KBM-7 (cell line): ENCODE results near the gene TMEM178B.

ENCODE experiments used
- DNase-seq: peaks from one replicate; pipeline ENCODE4 v3.0.0-alpha.2; 2015
- in situ Hi-C: fragments of 300-500 bp; cut with MboI; formaldehyde crosslinking; loops from 2 replicates; pipeline ENCODE4 v1.14.3; 2020; ENCODE audit warnings: low sequenced_read_pairs, low pct_unique_long_range_greater_than_20kb, mixed read lengths

Gene TMEM178B

DNA sequence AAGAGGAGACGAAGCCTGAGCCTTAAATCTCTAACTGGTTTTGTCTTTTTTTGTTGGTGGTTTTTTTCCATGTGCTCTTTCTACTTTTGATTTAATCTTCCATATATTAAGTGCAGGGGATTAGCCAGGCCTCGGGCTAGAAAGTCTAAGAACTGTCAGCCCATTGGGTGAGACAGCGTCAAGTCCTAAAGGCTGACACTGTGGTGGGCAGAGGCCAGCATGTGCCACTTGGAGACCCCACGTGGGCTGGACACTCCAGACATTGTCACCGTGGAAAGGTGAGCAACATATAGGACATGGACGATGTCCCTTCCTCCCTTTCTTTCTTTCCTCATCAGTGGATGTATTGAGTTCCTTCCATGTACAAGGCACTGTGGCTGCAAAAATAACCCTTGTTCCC, 129.3 kb downstream of the TMEM178B start:
- DNase-seq: no peak
- in situ Hi-C loops: no loop called here

DNA sequence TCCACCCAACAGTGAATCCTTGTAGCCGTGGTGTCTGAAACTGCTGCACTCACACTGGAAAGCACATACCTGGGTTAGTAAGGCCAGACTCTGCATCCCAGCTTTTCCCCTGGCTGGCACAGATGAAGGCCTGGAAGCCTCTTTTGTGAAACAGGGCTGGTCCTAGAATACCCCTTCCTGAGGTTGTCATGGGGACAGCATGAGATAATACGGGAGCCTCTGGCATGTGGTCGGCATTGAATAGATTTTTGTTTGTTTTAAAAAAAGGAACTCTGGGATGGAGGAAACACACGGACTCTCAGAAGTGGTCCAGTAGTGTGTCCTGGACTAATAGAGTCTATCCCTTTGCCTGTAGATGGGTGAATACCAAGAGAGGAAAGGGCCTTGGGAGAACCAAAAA, 129.7 kb downstream of the TMEM178B start:
- no peak for DNase-seq
- in situ Hi-C loops: no loop called here

DNA sequence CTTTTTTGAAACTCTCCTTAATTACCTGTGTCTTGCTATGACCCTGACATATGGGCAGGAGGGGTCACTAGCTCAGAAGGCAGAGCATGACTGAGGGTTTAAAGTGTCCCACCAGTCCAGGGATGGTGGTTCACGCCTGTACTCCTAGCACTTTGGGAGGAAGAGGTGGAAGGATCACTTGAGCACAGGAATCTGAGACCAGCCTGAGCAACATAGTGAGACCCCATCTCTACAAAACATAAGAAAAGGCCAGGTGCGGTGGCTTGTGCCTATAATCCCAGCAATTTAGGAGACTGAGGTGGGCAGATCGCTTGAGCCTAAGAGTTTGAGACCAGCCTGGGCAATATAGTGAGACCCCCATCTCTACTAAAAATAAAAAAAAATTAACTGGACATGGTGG, 133.8 kb downstream of the TMEM178B start:
- in situ Hi-C loops: no loop called here
- no peak for DNase-seq

DNA sequence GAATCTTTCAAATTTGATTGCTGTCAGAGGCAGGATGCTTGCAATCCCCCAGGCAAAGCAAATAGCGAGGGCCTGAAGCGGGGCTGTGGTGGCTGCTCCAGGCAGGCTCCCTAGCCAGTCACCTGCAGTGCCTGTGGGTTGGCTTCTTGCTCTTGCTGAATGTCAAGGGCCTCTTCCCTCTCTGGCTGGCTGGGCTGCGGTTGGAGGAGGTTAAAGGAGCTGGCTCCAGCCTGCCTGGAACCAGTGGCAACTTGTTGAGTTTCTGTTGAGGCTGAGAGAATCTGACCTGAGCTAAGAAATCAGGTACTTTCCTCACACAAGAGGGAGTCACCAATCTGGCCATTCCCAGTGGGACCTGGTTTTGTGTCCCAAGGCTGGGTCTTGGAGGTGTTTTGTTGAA, 134.7 kb downstream of the TMEM178B start:
- DNase-seq: no peak
- in situ Hi-C loops: no loop called here

DNA sequence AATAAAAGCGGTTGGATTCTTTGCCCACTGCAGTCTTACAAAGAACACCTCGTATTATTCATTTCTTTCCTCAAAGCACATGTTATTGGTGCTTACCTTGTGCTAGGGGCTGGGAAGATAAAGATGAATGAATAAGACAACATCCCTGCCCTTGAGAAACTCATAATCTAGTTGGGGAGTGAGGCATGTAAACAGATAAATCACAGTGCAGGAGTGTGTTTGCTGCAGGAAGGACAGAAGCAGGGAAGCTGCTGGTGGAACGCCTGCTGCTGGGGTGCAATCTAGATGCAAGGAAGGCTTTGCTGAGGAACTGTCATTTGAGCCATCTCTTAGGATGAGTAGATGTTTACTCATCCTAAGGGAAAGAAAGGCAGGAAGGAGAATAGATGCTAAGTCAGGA, 135.6 kb downstream of the TMEM178B start:
- in situ Hi-C loops: no loop called here

DNA sequence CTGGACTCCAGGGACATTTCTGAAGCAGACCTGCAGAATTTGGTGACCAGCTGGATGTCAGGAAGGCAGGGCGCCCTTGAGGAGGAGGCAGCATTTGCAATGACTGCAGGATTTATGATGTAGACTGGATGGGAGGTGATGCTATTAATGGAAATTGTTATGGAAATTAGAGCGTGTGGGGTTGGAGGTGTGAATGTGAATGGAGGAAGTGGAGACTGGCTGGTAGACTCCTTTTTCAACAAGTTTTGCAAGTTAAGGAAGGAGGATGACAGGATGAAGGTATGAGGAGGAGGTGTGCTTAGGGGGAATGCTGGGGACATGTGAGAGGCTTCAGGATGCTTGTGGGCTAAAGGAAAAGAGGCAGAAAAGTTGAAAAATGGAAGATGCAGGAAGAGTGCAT, 137.0 kb downstream of the TMEM178B start:
- DNase-seq: no peak
- in situ Hi-C loops: no loop called here

More for the DNA sequence above, 135.6 kb downstream of the TMEM178B start:
- DNase-seq: no peak

DNA sequence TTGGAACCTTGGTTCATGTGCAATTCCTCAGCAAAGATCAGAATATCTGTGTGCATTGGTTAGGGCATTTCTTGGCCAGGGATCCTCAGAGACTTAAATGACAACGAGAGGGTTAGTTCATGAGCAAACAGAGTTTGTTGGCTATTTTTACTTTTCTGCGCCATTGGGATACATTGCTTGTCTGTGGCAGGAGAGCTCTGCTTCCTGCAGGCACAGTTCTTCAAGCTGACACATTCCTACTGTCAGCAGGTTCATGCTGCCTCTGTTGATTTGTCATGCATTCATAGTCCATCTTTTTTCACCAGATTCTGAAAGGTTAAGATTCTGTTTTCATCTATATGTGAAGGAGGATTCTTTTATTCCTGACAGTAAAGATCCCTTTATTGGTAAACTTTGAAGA, 139.4 kb downstream of the TMEM178B start:
- no peak for DNase-seq
- in situ Hi-C loops: no loop called here

DNA sequence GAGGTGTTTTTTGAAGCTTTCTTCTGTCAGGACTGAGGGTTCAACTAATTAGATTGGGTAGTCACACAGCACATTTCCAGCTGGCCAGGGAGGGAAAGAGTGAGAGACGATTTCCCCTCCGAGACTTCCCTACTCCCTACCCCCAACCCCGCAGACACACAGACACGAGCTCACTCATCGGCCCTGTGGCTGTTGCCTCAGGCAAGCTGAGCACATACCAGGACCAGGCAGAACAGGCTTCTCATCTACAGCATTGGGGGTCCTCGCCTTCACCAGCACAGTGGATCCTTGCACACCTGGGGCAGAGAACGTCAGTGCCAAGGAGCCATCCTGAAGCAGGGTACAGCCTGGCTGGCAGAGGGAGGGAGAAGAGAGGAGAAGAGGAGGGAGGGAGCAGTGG, 144.1 kb downstream of the TMEM178B start:
- in situ Hi-C loops: no loop called here
- DNase-seq: no peak

DNA sequence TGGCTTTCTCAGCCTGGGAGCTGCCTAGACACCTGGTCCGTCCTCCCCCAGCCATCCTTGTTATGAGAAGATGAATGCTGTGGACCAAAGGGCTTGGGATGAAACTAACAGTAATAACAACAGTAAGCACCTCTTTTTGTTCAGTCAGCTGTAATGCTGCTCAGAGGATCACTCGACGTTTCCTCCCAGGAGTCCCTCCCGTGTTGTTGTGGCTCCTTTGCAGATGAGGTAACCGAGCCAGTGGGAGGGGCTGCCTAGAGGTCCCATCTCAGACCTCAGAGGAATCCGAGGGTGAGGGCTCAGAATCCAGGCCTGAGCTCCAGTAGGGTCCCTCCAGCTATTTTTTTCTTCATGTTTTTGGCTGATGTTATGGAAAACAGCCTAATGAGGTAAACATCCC, 145.1 kb downstream of the TMEM178B start:
- in situ Hi-C loops: no loop called here

DNA sequence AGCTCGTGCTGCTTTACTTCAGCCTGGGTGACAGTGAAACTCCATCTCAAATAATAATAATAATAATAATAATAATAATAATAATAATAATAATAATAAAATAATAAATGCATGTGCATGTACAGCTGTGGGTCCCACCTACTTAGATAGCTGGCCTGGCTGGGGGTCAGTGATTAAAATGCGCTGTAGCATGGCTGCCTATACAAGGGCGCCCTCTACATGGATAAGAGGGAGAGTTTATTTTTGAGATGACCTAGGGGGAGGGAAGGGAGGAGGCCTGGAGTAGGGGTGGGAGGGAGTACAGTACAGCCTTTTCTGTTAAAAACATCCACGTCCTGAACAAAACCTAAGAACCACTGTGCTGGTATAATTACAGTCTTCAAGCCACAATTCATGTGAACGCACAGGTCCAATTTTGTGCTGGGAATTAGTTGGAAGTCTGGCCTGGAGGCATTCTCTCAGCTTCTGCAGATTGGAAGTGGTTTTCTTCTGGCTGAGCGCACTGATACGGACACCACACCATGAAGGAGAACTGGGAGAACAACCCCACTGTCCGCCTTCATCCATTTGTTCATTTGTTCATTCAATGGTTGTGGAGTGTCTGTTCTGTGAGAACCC, 146.5 kb downstream of the TMEM178B start:
- in situ Hi-C loops: no loop called here

More for the DNA sequence above, 145.1 kb downstream of the TMEM178B start:
- DNase-seq: no peak

DNA sequence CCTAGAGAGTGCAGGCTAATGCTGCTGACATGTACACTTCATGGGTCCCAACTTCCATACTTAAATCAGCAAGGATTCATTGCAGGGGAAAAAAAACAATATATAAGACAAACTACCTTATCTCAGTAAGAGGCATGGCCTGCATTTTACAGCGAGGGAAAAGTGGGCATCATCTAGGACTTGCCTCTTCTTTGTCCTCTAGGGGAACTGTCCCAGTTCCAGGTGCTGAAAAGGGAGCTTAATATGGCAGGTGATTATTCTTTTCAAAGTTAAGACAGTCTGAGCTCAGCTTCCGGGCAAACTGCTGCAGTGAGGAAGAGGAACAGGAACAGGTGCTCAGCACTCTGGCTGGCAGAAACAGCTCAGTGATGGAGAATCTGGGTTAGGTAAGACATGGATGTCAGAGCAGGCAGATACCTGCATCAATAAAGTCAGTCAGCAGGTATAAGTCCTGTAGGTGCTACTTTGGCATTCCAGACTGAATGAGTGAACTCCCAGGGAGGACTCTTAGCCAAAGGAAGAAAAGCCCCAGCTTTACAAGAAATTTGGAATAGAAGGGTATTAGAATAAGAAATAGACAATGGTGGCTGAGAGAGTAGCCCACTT, 147.2 kb downstream of the TMEM178B start:
- in situ Hi-C loops: no loop called here
- peak; percentile 6 for DNase-seq

More for the DNA sequence above, 146.5 kb downstream of the TMEM178B start:
- DNase-seq: peak; percentile 1

DNA sequence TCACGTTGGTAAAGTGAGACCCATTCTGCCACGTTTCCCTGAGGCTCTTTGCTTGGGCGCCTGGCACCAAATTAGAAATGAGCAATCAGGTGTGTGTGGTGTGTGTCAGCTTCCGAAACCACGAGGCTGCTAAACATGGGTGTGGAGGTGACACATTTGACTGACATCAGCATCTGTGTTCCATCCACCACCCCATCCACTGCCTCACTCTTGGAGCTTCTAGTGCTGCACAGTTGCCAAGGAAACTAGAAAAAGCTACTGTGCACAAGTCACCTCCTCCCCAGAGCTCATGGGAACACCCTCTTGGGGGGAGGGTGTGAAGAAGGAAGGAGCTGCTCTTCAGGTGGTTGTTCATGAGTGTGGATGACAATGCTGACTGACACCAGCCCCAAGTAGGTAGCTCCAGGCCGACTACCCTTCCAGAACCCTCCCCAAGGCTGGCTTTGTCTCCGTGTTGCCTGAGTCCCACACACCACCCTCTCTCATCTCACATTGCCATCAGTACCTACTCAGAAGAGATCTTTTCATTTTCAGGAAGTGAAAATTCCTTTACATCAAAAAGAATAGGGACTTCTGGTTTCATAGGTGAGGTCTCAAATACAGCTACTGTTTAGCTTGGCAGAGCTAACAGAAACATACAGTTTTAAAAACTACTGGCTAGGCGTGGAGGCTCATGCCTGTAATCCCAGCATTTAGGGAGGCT, 152.2 kb downstream of the TMEM178B start:
- no peak for DNase-seq
- in situ Hi-C loops: no loop called here

DNA sequence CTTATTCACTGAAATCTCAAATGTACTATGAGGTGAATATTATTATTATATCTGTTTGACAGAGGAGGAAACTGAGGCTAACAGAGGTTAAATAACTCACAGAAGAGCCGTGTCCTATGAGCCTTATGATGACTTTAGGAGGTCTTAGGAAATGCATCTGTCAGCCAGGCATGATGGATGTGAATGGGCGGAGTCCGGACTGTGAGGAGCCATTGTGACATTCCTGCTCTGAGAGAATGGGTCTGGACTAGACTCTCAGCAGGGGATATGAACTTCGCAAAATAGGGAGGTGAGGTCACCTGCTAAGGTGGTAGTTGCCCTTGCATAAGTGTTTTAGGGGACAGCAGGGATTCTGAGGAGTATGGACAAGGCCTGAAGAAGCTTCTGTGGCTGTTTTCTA, 153.6 kb downstream of the TMEM178B start:
- DNase-seq: no peak
- in situ Hi-C loops: no loop called here

DNA sequence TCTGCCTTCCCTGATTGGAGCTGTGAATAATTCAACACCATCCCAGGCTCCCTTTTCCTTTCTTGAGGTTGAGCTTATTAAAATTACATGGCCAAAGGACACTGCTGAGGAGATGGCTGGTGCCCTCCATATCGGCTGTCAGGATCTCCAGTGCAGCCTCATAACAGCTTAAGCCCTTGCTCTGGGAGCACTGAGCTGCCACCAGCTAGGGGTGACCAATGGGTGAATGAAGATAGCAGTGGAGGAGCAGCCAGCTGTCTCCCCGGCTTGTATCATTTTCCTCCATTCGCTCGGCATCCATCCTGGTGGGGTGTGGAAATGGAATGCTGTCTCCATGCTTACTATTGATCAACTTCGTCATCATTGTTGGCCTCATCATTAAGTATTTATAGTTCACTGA, 154.6 kb downstream of the TMEM178B start:
- no peak for DNase-seq
- in situ Hi-C loops: no loop called here

DNA sequence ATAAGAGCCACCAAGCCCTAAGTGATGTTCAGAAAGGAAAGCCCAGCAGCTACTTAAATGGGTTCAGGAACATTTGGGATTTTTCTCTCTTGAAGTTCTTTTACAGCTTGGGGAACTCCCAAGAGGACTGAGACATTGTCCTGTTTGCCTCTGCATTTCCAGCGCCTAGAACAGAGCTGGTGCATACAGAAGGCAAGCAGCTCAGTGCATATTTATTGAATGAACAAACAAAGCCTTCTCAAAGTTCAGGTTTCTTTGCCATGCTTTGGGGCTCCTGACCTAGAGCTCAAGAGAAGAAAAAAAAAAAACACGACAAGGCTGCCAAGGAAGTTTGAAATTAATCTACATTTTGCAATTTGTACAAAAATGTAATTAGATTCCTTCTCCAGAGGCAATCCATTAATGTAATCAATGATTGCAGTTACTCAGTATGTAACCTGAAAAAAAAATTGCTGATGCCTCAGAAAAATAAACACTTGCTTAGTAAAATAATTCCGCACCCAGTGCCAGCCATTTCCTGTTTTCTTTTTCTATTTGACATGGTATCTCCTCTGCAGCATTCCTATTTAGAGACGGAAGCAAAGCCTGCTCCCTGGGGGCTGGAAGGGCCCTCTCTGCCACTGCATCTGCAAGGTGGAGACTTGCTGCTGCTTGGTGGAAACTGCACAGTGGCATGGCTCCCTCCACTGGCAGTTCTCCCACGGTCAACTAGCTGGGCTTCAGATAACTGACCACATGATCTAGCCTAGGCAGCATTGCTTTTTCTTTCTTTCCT, 157.3 kb downstream of the TMEM178B start:
- DNase-seq: peak; percentile 1
- in situ Hi-C loops: no loop called here

DNA sequence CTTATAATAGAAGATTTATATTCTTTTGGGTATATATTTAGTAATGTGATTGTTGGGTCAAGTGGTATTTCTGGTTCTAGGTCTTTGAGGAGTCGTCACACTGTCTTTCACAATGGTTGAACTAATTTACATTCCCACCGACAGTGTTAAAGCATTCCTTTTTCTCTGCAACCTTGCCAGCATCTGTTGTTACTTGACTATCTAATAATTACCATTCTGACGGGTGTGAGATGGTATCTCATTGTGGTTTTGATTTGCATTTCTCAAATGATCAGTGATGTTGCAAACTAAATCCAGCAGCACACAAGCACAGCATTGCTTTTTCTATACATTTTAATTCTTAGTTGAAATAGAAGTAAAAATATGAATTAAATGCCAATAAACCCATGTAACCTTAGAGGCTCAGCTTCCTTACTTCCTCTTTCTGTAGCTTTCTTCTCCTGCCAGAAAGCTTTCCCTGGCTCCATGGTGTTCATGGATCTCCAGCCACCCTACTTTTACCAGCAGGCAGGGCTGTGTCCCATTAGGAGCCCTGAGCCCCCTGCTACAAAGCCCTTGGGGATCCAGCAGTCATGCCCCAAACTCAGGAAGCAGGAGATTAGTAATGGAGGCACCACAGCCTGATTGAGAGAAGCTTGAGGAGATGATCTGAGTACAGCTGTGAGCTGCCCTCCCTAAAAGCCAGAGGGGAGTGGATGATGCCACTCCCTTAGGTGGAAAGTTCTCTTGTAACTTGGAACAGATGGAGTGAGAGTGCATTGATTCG, 158.6 kb downstream of the TMEM178B start:
- in situ Hi-C loops: no loop called here
- DNase-seq: no peak

DNA sequence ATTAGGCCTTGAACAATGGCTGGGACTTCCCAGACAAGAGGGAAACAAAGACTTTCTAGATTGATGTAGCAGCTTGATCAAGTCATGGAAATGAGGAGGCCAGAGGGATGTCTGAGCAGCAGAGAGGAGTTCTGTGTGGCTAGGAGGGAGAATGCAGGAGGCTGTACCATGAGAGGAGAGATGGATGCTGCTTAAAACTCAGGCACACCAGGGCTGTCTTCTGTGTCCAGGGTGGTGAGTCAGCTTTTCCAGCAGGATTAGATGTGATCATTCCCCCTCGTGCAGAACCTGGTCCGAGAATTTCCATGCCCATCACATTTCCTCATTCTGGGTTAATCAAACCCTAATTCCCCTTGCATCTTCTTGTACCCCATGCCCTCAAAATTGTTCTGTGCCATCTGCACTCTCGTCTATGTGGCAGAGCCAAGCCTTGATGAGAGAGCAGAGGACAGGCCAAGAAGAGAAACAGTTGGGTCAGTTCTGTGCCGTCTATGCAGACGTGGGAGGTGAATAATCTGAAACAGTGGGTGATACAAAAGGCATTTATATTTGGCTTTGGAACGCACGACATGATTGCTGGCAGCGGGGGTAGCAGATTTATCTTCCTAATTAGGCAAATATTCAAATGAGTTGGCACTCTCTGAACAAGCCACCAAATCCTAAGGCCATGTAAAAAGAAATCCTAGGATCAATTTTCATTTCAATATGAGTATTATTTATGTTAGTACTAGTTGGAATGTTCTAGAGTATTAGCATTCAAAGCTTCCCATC, 160.7 kb downstream of the TMEM178B start:
- DNase-seq: no peak
- in situ Hi-C loops: no loop called here

DNA sequence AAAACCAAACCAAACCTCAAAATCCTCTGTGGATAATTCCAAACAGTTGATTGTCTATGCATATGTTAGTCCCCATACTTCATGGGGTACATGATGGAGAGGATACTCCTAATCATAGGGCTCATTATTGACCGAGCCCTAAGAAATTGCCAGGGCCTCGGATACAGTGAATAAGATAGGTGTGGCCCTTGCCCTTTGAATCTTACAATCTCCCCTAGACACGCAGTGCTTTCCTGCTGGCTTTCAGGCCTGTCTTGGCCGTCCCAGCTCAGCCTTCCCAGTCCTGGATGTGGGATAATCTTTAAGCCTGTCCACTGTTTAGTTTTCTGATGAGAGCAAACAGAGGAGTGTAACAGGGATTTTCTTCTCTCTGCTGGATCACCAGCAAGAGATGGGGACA, 161.8 kb downstream of the TMEM178B start:
- in situ Hi-C loops: no loop called here
- no peak for DNase-seq
